Neural cell (in vitro differentiated cells): ENCODE results near the gene ZDHHC14.

Experiments used
- EP300 ChIP-seq: fragments of 450-650 bp; conservative IDR thresholded peaks from 2 replicates; pipeline ENCODE4 v1.6.1; 2014; ENCODE audit warnings: antibody characterized with exemption, mild to moderate bottlenecking, moderate library complexity; ENCODE audit not compliant: poor library complexity, severe bottlenecking
- EZH2 ChIP-seq: fragments of 200-600, 300-800 bp; shearing (Covaris generic), sonication (generic); IDR thresholded peaks from 2 replicates; pipeline ENCODE4 v1.6.1; 2014; ENCODE audit warnings: antibody characterized with exemption, low read length, borderline replicate concordance, mild to moderate bottlenecking; ENCODE audit not compliant: insufficient read depth, poor library complexity, severe bottlenecking
- TAF1 ChIP-seq: IDR thresholded peaks from 2 replicates; pipeline ENCODE4 v1.6.1; 2012; ENCODE audit warnings: low read depth
- TF ChIP-seq, protein P1 (sequence below): fragments of 450-650 bp; IDR thresholded peaks from 2 replicates; pipeline ENCODE4 v1.5.1; 2014; ENCODE audit warnings: antibody characterized with exemption, mild to moderate bottlenecking, moderate library complexity; ENCODE audit not compliant: poor library complexity, severe bottlenecking
- TF ChIP-seq, protein P2 (sequence below): IDR thresholded peaks from 2 replicates; pipeline ENCODE4 v1.6.1; 2012; ENCODE audit warnings: borderline replicate concordance

DNA sequence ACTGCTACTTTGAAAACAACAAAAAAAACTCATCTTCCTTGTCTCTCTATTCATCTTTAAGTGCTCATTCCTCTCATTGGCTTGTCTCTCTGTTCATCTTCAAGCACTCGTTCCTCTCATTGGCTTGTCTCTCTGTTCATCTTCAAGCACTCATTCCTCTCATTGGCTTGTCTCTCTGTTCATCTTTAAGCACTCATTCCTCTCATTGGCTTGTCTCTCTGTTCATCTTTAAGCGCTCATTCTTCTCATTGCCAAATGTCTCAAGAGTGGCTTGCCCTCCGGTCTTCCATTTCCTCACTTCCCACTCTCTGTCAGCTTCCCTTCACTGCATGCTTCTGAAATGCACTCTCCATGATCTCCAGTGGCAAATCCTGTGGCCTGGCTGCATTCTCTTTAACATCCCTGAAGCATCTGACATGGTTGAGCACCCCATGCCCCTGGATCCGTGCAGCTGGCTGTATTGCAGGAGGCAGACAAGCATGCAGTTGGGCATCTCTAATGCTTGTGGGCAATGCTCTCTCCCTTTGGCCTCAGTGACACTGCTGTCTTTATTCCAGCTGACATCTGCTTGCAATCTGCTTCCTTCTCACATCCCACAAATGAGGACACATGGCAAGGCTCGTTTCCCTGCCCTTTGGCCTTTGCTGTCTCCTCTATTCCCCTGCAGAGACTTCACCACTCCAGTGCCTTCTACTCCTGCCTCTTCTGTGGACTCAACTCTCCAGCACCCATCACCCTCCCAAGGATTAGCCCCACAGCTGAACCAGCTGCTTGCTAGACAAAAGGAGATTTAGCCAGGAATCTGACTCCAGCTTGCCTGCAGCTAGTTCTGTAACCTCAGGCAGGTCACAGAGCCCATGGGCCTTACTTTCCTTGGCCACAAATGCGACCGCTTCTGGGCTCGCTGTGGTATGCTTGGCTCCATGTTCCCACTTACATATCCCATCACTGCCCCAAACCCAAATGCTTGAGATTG, 298.9 kb downstream of the ZDHHC14 start:
- no peak for TF ChIP-seq EP300
- TF ChIP-seq, protein P1, sequence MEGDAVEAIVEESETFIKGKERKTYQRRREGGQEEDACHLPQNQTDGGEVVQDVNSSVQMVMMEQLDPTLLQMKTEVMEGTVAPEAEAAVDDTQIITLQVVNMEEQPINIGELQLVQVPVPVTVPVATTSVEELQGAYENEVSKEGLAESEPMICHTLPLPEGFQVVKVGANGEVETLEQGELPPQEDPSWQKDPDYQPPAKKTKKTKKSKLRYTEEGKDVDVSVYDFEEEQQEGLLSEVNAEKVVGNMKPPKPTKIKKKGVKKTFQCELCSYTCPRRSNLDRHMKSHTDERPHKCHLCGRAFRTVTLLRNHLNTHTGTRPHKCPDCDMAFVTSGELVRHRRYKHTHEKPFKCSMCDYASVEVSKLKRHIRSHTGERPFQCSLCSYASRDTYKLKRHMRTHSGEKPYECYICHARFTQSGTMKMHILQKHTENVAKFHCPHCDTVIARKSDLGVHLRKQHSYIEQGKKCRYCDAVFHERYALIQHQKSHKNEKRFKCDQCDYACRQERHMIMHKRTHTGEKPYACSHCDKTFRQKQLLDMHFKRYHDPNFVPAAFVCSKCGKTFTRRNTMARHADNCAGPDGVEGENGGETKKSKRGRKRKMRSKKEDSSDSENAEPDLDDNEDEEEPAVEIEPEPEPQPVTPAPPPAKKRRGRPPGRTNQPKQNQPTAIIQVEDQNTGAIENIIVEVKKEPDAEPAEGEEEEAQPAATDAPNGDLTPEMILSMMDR, result no peak
- TF ChIP-seq TAF1, result no peak
- TF ChIP-seq, protein P2, sequence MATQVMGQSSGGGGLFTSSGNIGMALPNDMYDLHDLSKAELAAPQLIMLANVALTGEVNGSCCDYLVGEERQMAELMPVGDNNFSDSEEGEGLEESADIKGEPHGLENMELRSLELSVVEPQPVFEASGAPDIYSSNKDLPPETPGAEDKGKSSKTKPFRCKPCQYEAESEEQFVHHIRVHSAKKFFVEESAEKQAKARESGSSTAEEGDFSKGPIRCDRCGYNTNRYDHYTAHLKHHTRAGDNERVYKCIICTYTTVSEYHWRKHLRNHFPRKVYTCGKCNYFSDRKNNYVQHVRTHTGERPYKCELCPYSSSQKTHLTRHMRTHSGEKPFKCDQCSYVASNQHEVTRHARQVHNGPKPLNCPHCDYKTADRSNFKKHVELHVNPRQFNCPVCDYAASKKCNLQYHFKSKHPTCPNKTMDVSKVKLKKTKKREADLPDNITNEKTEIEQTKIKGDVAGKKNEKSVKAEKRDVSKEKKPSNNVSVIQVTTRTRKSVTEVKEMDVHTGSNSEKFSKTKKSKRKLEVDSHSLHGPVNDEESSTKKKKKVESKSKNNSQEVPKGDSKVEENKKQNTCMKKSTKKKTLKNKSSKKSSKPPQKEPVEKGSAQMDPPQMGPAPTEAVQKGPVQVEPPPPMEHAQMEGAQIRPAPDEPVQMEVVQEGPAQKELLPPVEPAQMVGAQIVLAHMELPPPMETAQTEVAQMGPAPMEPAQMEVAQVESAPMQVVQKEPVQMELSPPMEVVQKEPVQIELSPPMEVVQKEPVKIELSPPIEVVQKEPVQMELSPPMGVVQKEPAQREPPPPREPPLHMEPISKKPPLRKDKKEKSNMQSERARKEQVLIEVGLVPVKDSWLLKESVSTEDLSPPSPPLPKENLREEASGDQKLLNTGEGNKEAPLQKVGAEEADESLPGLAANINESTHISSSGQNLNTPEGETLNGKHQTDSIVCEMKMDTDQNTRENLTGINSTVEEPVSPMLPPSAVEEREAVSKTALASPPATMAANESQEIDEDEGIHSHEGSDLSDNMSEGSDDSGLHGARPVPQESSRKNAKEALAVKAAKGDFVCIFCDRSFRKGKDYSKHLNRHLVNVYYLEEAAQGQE, result no peak
- TF ChIP-seq EZH2, result no peak
